K562 (cell line): Measurements from ENCODE around the gene NOXRED1. TPM values are rescaled to one million over a fixed set of nuclear protein-coding genes. Genes with fewer than 3 reads are reported as not detected.

Experiments
- ATAC-seq: fragments of 200-7000 bp; cut with Tn5 transposase; 3 replicates; pipeline ENCODE4 v1.9.1; 2020; ENCODE audit warnings: moderate library complexity
- BruUV-seq: library from RNA; stranded (reverse); fragments of 400-500 nt; replicated peaks from 2 replicates; lab custom pipeline; 2021; lab: Mats Ljungman, UMichigan
- CTCF ChIA-PET: fragments of 300-600 bp; formaldehyde crosslinking; extraction: SDS; loops from one replicate; lab custom pipeline; 2021; ENCODE audit warnings: low intra/inter-chr PET ratio; lab: Yijun Ruan, JAX
- POLR2A ChIA-PET: fragments of 300-600, 350-650 bp; sonication (Branson Sonifier 250); formaldehyde crosslinking; extraction: SDS; loops from one replicate; lab custom pipeline; 2021; ENCODE audit warnings: antibody characterized with exemption, inconsistent platforms; lab: Yijun Ruan, JAX
- DNase-seq, 4 experiments: peaks; one replicate each; pipeline versions ENCODE4 v3.0.0 to v3.0.0-alpha.2; 2011 to 2018; ENCODE audit warnings: low spot score in 3 of 4, mixed read lengths in 3 of 4; ENCODE audit errors: extremely low read depth in 1 of 4
- FAIRE-seq: peaks from 2 replicates; lab custom pipeline; 2011; peaks lifted over from hg19 to GRCh38; lab: Jason Lieb, UNC
- H2AFZ ChIP-seq: 2 replicates; pipeline ENCODE4 v1.6.0; 2011; ENCODE audit warnings: low read depth, low read length, control low read depth, inconsistent platforms
- H3K27ac ChIP-seq: fragments of 200-600 bp; 3 replicates; pipeline ENCODE4 v1.8.0; 2011; ENCODE audit warnings: low read depth, mild to moderate bottlenecking, control low read depth, inconsistent platforms, low read length, moderate library complexity, mixed read lengths; ENCODE audit errors: extremely low read depth
- H3K27me3 ChIP-seq, 2 experiments: fragments of 300-600 bp in 1 of 2; 2 replicates in 1 of 2; 3 replicates in 1 of 2; pipeline versions ENCODE4 v1.6.0 to v1.8.0; 2011; ENCODE audit warnings: inconsistent platforms in 2 of 2, low read length in 2 of 2, mild to moderate bottlenecking in 1 of 2, mixed read lengths in 1 of 2, moderate library complexity in 1 of 2; ENCODE audit not compliant: control insufficient read depth in 2 of 2, insufficient read depth in 2 of 2
- H3K36me3 ChIP-seq: fragments of 300-600 bp; 3 replicates; pipeline ENCODE4 v1.8.0; 2011; ENCODE audit warnings: mild to moderate bottlenecking, low read length, inconsistent platforms; ENCODE audit not compliant: control insufficient read depth, insufficient read depth
- H3K4me1 ChIP-seq, 2 experiments: fragments of 200-600 bp in 1 of 2; replicated peaks in 1 of 2; 2 replicates in 1 of 2; 3 replicates in 1 of 2; pipeline versions ENCODE4 v1.5.1 to v1.8.0; 2011; ENCODE audit warnings: inconsistent platforms in 2 of 2, low read length in 2 of 2, mild to moderate bottlenecking in 1 of 2, mixed read lengths in 1 of 2, moderate library complexity in 1 of 2; ENCODE audit not compliant: control insufficient read depth in 2 of 2, insufficient read depth in 2 of 2
- H3K4me2 ChIP-seq: 2 replicates; pipeline ENCODE4 v1.6.1; 2011; ENCODE audit warnings: low read length, control low read depth, inconsistent platforms, mixed read lengths; ENCODE audit not compliant: insufficient read depth
- H3K4me3 ChIP-seq: fragments of 200-600 bp; sonication (generic), shearing (Covaris generic); 2 replicates; pipeline ENCODE4 v1.5.1; 2016; ENCODE audit warnings: control low read depth, inconsistent platforms
- H3K79me2 ChIP-seq: fragments of 200-600 bp; 3 replicates; pipeline ENCODE4 v1.8.0; 2011; ENCODE audit warnings: low read length, inconsistent platforms; ENCODE audit not compliant: control insufficient read depth, insufficient read depth
- H3K9ac ChIP-seq, 2 experiments: 2 replicates each; pipeline versions ENCODE4 v1.6.0 to v1.6.1; 2011; ENCODE audit warnings: low read depth in 2 of 2, low read length in 2 of 2, control low read depth in 1 of 2, inconsistent platforms in 1 of 2, mild to moderate bottlenecking in 1 of 2, mixed read lengths in 1 of 2; ENCODE audit not compliant: insufficient read depth in 1 of 2
- H3K9me1 ChIP-seq: one replicate; pipeline ENCODE4 v1.6.0; 2011; ENCODE audit warnings: inconsistent platforms, mild to moderate bottlenecking, low read length, moderate library complexity; ENCODE audit not compliant: control insufficient read depth, insufficient read depth
- H3K9me3 ChIP-seq: replicated peaks from 2 replicates; pipeline ENCODE4 v1.5.1; 2011; ENCODE audit warnings: low read depth, low read length, inconsistent platforms; ENCODE audit not compliant: control insufficient read depth, insufficient read depth
- H4K20me1 ChIP-seq: replicated peaks from 2 replicates; pipeline ENCODE4 v1.6.1; 2011; ENCODE audit warnings: low read length, inconsistent platforms, mixed read lengths; ENCODE audit not compliant: control insufficient read depth, insufficient read depth
- CC2D1A ChIP-seq: fragments of 450-650 bp; IDR thresholded peaks from 2 replicates; pipeline ENCODE4 v1.6.1; 2017; ENCODE audit warnings: mild to moderate bottlenecking
- FOXK2 ChIP-seq, 2 experiments: fragments of 450-650 bp; IDR thresholded peaks in 1 of 2; conservative IDR thresholded peaks in 1 of 2; 2 replicates each; pipeline ENCODE4 v1.6.1; 2016; ENCODE audit warnings: low read depth in 2 of 2, mild to moderate bottlenecking in 1 of 2
- HNRNPH1 ChIP-seq: fragments of 200-400 bp; formaldehyde crosslinking; optimal IDR thresholded peaks from 2 replicates; pipeline ENCODE3; 2017; ENCODE audit warnings: low read depth, mild to moderate bottlenecking, low read length, moderate library complexity
- NR0B1 ChIP-seq: fragments of 450-650 bp; IDR thresholded peaks from one replicate; pipeline ENCODE4 v1.6.1; 2018; ENCODE audit warnings: mild to moderate bottlenecking, moderate library complexity; ENCODE audit not compliant: partially characterized antibody
- RBM17 ChIP-seq: fragments of 200-400 bp; formaldehyde crosslinking; IDR thresholded peaks from 2 replicates; pipeline ENCODE4 v1.6.1; 2017; ENCODE audit warnings: low read depth, mild to moderate bottlenecking, low read length, borderline replicate concordance
- RFX1 ChIP-seq: fragments of 450-650 bp; IDR thresholded peaks from 2 replicates; pipeline ENCODE4 v1.6.1; 2016; ENCODE audit warnings: mild to moderate bottlenecking, moderate library complexity
- ZBTB1 ChIP-seq: sonication (generic); formaldehyde crosslinking; IDR thresholded peaks from 2 replicates; pipeline ENCODE4 v1.8.1; 2023; ENCODE audit warnings: missing genetic modification reagents, low read depth, mild to moderate bottlenecking, borderline replicate concordance
- ZC3H4 ChIP-seq: sonication (generic); formaldehyde crosslinking; IDR thresholded peaks from 2 replicates; pipeline ENCODE4 v1.9.0; 2021; ENCODE audit warnings: missing genetic modification reagents, borderline replicate concordance
- ZNF133 ChIP-seq: fragments of 250-450 bp; sonication (Bioruptor Pico); IDR thresholded peaks from 2 replicates; pipeline ENCODE4 v1.4.0; 2020; ENCODE audit warnings: mild to moderate bottlenecking
- ZNF398 ChIP-seq: fragments of 250-450 bp; sonication (Bioruptor Pico); IDR thresholded peaks from 2 replicates; pipeline ENCODE4 v1.8.0; 2021; ENCODE audit warnings: moderate library complexity, mild to moderate bottlenecking, inconsistent platforms
- WGBS: fragments of 100-300 bp; shearing (Covaris generic); methylation state at CpG from one replicate; pipeline ENCODE4 v1.1.6; 2016; ENCODE audit warnings: low coverage, mixed read lengths; ENCODE audit not compliant: insufficient coverage; ENCODE audit errors: missing lambda C conversion rate; 5-methylcytosine and 5-hydroxymethylcytosine counted together
- in situ Hi-C: fragments of 300-500 bp; cut with MboI; formaldehyde crosslinking; loops from 4 replicates; pipeline ENCODE4 v1.15.0; 2018; ENCODE audit warnings: inconsistent platforms, mixed read lengths
- intact Hi-C: fragments of 100-400 bp; cut with micrococcal nuclease; formaldehyde crosslinking; loops from 2 replicates; pipeline ENCODE4 v1.14.2; 2022
- polyA plus RNA-seq, 8 experiments: library from polyadenylated mRNA; depleted of rRNA in 4 of 8; stranded (reverse) in 5 of 8; unstranded in 3 of 8; fragments of >200 nt; fragmentation: Nextera tagmentation in 2 of 8; fragmentation: Illumina TruSeq in 1 of 8; extraction: Ambion mirVana in 2 of 8; extraction: Trizol in 1 of 8; gene quantifications; 2 replicates each; pipeline versions ENCODE4 v1.2.1 to v1.2.3, GENCODE V29; 2011 to 2014; ENCODE audit warnings: inconsistent platforms in 1 of 8, missing spikeins in 1 of 8
- total RNA-seq, 7 experiments: library from RNA; depleted of rRNA in 6 of 7; stranded (reverse); fragments of >200 nt in 6 of 7; fragmentation: Illumina TruSeq in 2 of 7; extraction: Trizol in 2 of 7; gene quantifications; 2 replicates each; pipeline versions ENCODE4 v1.2.1 to v1.2.3, GENCODE V29; 2011 to 2021; ENCODE audit warnings: low replicate concordance in 1 of 7

The NOXRED1 gene
- total and polyA plus RNA-seq, 9 of the 15 experiments (the other 6 are each of a cell fraction or from before 2014, with no cell fraction given): 0.15 to 0.85 (median 0.30) TPM

- peaks cover 16% of the 10 kb centered on the region; the same call in 2 of the 3 replicates for H3K36me3 ChIP-seq
- H2AFZ ChIP-seq: no peak overlapping the region
- no peak overlapping the region for H3K27ac ChIP-seq
- no peak for FAIRE-seq
- no TSS peak for BruUV-seq
- no peaks in the 10 kb centered on the region for H3K79me2 ChIP-seq
- in situ Hi-C loops: no loop called here
- no peaks in the 10 kb centered on the region for H4K20me1 ChIP-seq
- WGBS: 65% methylated on average over 3 of the region's 3 CpGs
- POLR2A ChIA-PET: interaction anchor here (1.1 to 1.3 kb wide), 2 partner anchors 16 to 22 kb away, joined by 3 to 5 read pairs; no protein-coding TSS in a partner anchor
- no peak for ATAC-seq
- H3K9ac ChIP-seq: no peak overlapping the region
- H3K27me3 ChIP-seq: no peaks in the 10 kb centered on the region
- intact Hi-C loops: no loop called here
- CTCF ChIA-PET: no interaction called here
- no peaks in the 10 kb centered on the region for H3K9me3 ChIP-seq
- no peaks in the 10 kb centered on the region for H3K9me1 ChIP-seq
- H3K4me1 ChIP-seq: peaks cover 0 to 9% of the 10 kb centered on the region in 2 experiments; a peak in 3 of 5 replicates
- no peak for DNase-seq
- no peak for TF ChIP-seq ZNF133
- TF ChIP-seq CC2D1A: no peak
- no peak overlapping the region for H3K4me3 ChIP-seq
- no peak overlapping the region for H3K4me2 ChIP-seq
Observed at GRCh38 chr14:77347751-77348150, 75.6 kb downstream of the NOXRED1 start.

GRCh38 chr14:77346495-77346894, 76.8 kb downstream of the NOXRED1 start:
- TF ChIP-seq FOXK2 (conservative IDR thresholded peaks at IDR 0.05 in 1 of 2, IDR thresholded peaks at IDR 0.05 in 1 of 2; ENCODE audit: low read depth in 2 of 2) (no peak), ZNF398 (CRISPR knock-in tag) (no peak), NR0B1 (no peak), ZBTB1 (no peak), RFX1 (no peak), HNRNPH1 (no peak), ZC3H4 (CRISPR knock-in tag) (no peak), RBM17 (no peak)
- Histone ChIP-seq H2AFZ (no peak overlapping the region), H3K4me2 (no peak overlapping the region), H3K27me3 (no peaks in the 10 kb centered on the region), H3K9ac (no peak overlapping the region), H3K9me1 (no peaks in the 10 kb centered on the region), H3K4me1 (peaks cover 0 to 13% of the 10 kb centered on the region in 2 experiments; a peak in 3 of 5 replicates), H4K20me1 (no peaks in the 10 kb centered on the region), H3K4me3 (no peak overlapping the region), H3K36me3 (peaks cover 22% of the 10 kb centered on the region; the same call in 2 of the 3 replicates), H3K9me3 (no peaks in the 10 kb centered on the region), H3K79me2 (no peaks in the 10 kb centered on the region), H3K27ac (no peak overlapping the region)
- DNase-seq (no peak), FAIRE-seq (no peak), ATAC-seq (no peak)
- intact Hi-C loops (no loop called here), in situ Hi-C loops (no loop called here)
- POLR2A ChIA-PET: no interaction called here
- CTCF ChIA-PET: no interaction called here
- BruUV-seq: no TSS peak
- 62% methylated on average over 2 of the region's 2 CpGs for WGBS
